Measurements from ENCODE around the gene VAT1L. TPM values are rescaled to one million over a fixed set of nuclear protein-coding genes. Genes with fewer than 3 reads are reported as not detected.

The VAT1L gene
- total RNA-seq, 1 donor from 2014 or later, result not detected

DNA sequence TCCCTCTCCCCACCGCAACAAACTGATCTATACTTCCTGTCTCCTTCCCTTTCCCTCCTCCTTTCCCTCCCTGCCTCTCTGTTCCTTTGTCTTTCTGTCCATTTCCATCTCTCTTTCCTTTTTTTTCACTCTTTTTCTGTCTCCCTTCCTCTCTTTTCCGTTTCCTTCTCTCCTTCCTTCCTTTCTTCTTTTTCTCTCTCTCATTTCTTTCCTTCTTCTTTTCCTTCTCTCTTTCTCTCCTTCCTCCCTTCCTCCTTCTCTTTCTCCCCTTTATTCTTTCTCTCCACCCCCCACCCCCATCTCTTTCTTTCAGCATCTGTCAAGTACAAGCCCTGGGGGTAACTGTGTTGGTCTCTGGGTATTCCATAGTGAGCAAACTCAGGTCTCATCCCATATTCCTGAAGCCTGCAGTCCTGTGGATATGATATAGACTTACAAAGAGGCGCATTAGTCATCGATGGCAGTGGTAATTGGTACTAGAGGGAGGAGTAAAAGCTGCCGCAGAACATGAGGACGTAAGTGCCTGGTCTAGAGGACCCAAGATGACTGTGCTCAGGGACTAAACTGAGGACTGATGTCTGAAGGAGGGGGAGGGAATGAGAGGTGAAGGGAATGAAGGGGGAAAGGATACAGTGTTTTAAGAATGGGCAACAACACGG lies 50.4 kb downstream of the VAT1L start:
- Histone ChIP-seq H3K36me3 (ENCODE audit: control insufficient read depth, insufficient read depth, low read length) (no peaks in the 10 kb centered on the region), H3K27me3 (ENCODE audit: control insufficient read depth, insufficient read depth, low read length) (no peaks in the 10 kb centered on the region), H3K4me3 (ENCODE audit: low read depth, low read length) (no peak overlapping the region)
- DNase-seq (ENCODE audit: low read depth) (no peak), FAIRE-seq (no peak)
- TF ChIP-seq, protein P1, sequence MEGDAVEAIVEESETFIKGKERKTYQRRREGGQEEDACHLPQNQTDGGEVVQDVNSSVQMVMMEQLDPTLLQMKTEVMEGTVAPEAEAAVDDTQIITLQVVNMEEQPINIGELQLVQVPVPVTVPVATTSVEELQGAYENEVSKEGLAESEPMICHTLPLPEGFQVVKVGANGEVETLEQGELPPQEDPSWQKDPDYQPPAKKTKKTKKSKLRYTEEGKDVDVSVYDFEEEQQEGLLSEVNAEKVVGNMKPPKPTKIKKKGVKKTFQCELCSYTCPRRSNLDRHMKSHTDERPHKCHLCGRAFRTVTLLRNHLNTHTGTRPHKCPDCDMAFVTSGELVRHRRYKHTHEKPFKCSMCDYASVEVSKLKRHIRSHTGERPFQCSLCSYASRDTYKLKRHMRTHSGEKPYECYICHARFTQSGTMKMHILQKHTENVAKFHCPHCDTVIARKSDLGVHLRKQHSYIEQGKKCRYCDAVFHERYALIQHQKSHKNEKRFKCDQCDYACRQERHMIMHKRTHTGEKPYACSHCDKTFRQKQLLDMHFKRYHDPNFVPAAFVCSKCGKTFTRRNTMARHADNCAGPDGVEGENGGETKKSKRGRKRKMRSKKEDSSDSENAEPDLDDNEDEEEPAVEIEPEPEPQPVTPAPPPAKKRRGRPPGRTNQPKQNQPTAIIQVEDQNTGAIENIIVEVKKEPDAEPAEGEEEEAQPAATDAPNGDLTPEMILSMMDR (IDR thresholded peaks at IDR 0.05; ENCODE audit: insufficient read depth, low read length, severe bottlenecking), result no peak

DNA sequence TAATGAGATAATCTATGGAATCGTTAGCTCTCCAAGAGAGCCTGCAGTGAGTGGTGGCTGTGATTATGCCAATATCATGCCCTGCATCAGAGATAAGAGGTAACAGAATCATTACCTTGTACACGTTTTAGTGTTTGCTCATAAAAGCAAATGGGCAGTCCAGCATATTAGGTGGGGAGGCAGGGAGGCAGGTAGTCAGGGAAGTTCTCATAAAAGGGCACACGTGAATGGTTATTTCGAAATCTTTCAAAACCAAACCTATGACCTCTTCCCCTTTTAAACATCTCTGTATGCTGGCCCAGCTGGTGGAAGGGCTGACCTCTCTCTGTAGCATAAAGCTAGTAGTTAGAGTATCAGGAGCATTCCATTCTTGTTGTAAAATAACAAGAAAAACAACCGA lies 51.7 kb downstream of the VAT1L start:
- TF ChIP-seq, protein P1 (IDR thresholded peaks at IDR 0.05; ENCODE audit: insufficient read depth, low read length, severe bottlenecking), result no peak
- no peak for DNase-seq (ENCODE audit: low read depth)
- Histone ChIP-seq H3K27me3 (ENCODE audit: control insufficient read depth, insufficient read depth, low read length) (no peaks in the 10 kb centered on the region), H3K36me3 (ENCODE audit: control insufficient read depth, insufficient read depth, low read length) (no peaks in the 10 kb centered on the region), H3K4me3 (ENCODE audit: low read depth, low read length) (no peak overlapping the region)
- no peak for FAIRE-seq

DNA sequence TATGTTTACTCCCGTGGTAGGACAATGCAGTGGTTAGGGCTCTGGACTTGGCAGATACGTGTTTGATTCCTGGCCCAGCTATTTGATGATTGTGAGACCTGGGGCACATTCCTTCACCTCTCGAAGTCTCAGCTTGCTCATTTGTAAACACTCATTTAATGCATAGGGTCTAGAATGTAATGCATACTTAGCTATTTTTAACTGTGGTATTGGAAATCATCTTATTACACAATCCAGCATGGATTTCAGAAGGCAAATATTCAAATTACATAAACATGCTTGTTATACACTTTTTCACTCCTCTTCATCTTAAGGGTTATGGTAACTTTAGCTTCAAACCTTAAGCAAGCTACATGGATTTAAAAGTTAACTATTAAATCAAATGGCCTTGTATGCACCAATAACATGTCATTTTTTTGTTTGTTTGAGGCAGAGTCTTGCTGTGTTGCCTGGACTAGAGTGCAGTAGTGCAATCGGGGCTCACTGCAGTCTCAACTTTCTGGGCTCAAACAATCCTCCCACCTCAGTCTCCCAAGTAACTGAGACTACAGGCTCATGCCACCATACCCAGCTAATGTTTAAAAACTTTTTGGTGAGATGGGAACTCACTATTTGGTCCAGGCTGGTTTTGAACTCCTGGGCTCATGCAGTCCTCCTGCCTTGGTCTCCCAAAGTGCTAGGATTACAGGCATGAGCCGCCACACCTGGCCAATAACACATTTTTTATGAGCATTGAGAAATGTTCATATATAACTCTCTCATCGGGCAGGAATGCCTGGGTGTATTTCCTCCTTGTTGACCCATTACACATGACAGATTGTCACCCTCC lies 52.5 kb downstream of the VAT1L start:
- Histone ChIP-seq H3K36me3 (ENCODE audit: control insufficient read depth, insufficient read depth, low read length) (no peaks in the 10 kb centered on the region), H3K27me3 (ENCODE audit: control insufficient read depth, insufficient read depth, low read length) (no peaks in the 10 kb centered on the region), H3K4me3 (ENCODE audit: low read depth, low read length) (no peak overlapping the region)
- no peak for FAIRE-seq
- peak; percentile 74 for DNase-seq (ENCODE audit: low read depth)
- TF ChIP-seq, protein P1 (IDR thresholded peaks at IDR 0.05; ENCODE audit: insufficient read depth, low read length, severe bottlenecking), result no peak

DNA sequence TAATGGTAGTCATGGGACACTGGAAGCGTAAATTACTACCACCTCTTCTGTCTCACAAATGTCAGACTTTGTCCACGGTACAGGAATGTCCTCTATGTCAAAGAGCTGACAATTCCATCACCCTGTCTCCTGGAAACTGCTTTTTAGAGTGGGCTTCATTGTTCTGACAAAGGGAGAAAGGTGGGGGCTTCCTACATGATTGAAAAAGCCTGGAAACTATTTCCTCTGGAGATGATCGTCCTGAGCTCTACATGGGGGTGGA lies 53.1 kb downstream of the VAT1L start:
- Histone ChIP-seq H3K36me3 (ENCODE audit: control insufficient read depth, insufficient read depth, low read length) (no peaks in the 10 kb centered on the region), H3K27me3 (ENCODE audit: control insufficient read depth, insufficient read depth, low read length) (no peaks in the 10 kb centered on the region), H3K4me3 (ENCODE audit: low read depth, low read length) (no peak overlapping the region)
- no peak for FAIRE-seq
- no peak for DNase-seq (ENCODE audit: low read depth)
- TF ChIP-seq, protein P1 (IDR thresholded peaks at IDR 0.05; ENCODE audit: insufficient read depth, low read length, severe bottlenecking), result no peak

DNA sequence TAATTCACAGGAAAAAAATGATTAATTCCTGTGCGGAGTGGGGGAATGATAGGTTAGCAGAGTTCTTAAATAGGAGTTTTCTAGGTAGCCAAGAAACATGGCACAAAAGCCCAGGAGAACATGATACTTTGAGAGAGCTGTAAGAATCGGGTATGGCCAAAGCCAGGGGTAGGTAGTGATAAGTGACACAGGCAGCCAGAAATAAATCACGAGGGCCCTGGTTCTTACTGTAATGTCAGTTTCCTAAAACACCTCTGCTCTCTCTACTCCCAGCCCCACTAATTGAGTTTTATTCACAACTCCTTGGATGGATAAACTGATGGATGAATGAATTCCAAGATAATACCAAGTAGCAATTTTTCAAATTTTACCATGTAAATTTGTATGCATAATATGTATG lies 54.1 kb downstream of the VAT1L start:
- H3K4me3 ChIP-seq (ENCODE audit: low read depth, low read length), result no peak overlapping the region
- H3K36me3 ChIP-seq (ENCODE audit: control insufficient read depth, insufficient read depth, low read length), result no peaks in the 10 kb centered on the region
- FAIRE-seq (no peak), DNase-seq (ENCODE audit: low read depth) (no peak)
- no peaks in the 10 kb centered on the region for H3K27me3 ChIP-seq (ENCODE audit: control insufficient read depth, insufficient read depth, low read length)
- TF ChIP-seq, protein P1 (IDR thresholded peaks at IDR 0.05; ENCODE audit: insufficient read depth, low read length, severe bottlenecking), result no peak
